Retinal pigment epithelial cell (primary cell): Measurements from ENCODE around the gene MED7.
"Not testable (repeated sequence)": the region's sequence is repeated elsewhere in the genome, so short reads cannot be mapped to it uniquely, and the experiment has no call there.

Experiments
- DNase-seq: peaks from one replicate; pipeline ENCODE4 v3.0.0-alpha.2; 2010; ENCODE audit warnings: low read depth
- H3K4me3 ChIP-seq: 2 replicates; pipeline ENCODE4 v1.5.1; 2011; ENCODE audit warnings: mild to moderate bottlenecking, low read length, control low read depth, moderate library complexity
- CTCF ChIP-seq: conservative IDR thresholded peaks from 2 replicates; pipeline ENCODE4 v1.5.1; 2011; ENCODE audit warnings: low read depth, low read length, control low read depth, inconsistent platforms

The MED7 gene

GRCh38 chr5:157142317-157143126 is at the start of gene MED7:
Gene MED7 (minus strand): TSS chr5:157142865. CDS start chr5:157139431, 3,434 bp downstream.
- peak; percentile 97 for DNase-seq
- no peak for TF ChIP-seq CTCF
- peak within 1 kb of the TSS; percentile 99 for H3K4me3 ChIP-seq

- no peak for DNase-seq
- no peak overlapping the region for H3K4me3 ChIP-seq
- TF ChIP-seq CTCF: no peak
Observed at GRCh38 chr5:157189223-157189622, 46.6 kb upstream of the MED7 start.

- no peak for DNase-seq
- H3K4me3 ChIP-seq: no peak overlapping the region
- no peak for TF ChIP-seq CTCF
Observed at GRCh38 chr5:157188270-157188669, 45.6 kb upstream of the MED7 start.

- DNase-seq: no peak
- no peak for TF ChIP-seq CTCF
- no peak overlapping the region for H3K4me3 ChIP-seq
Observed at GRCh38 chr5:157187046-157187754, 44.5 kb upstream of the MED7 start.

- no peak for DNase-seq
- no peak overlapping the region for H3K4me3 ChIP-seq
- TF ChIP-seq CTCF: no peak
Observed at GRCh38 chr5:157186309-157187045, 43.8 kb upstream of the MED7 start.

GRCh38 chr5:157185122-157185521 is 42.5 kb upstream of the MED7 start:
- H3K4me3 ChIP-seq, DNase-seq: not testable (repeated sequence)

- no peak for DNase-seq
- TF ChIP-seq CTCF: no peak
- H3K4me3 ChIP-seq: no peak overlapping the region
Observed at GRCh38 chr5:157184117-157184670, 41.5 kb upstream of the MED7 start.
